Skeletal muscle tissue (tissue), 4 donors: ENCODE results near the gene SEPTIN11. TPM values are rescaled to one million over a fixed set of nuclear protein-coding genes. Genes with fewer than 3 reads are reported as not detected.

ENCODE experiments used
- H3K27ac ChIP-seq: one replicate; pipeline ENCODE4 v1.7.0; 2013; ENCODE audit warnings: mild to moderate bottlenecking, low read depth, low read length, inconsistent platforms
- H3K27me3 ChIP-seq, 3 donors: one replicate each; pipeline ENCODE4 v1.7.0; 2013; ENCODE audit warnings: low read length in 3 of 3; ENCODE audit not compliant: control insufficient read depth in 3 of 3, insufficient read depth in 3 of 3
- H3K36me3 ChIP-seq, 3 donors: one replicate each; pipeline ENCODE4 v1.7.0; 2013; ENCODE audit warnings: low read length in 3 of 3; ENCODE audit not compliant: control insufficient read depth in 3 of 3, insufficient read depth in 3 of 3
- H3K4me1 ChIP-seq, 3 donors: one replicate each; pipeline ENCODE4 v1.7.0; 2013; ENCODE audit warnings: low read length in 3 of 3, mild to moderate bottlenecking in 3 of 3; ENCODE audit not compliant: control insufficient read depth in 3 of 3, insufficient read depth in 3 of 3
- H3K4me3 ChIP-seq, 3 donors: one replicate each; pipeline ENCODE4 v1.7.0; 2013; ENCODE audit warnings: low read length in 3 of 3
- H3K9ac ChIP-seq, 3 donors: one replicate each; pipeline ENCODE4 v1.7.0; 2013; ENCODE audit warnings: low read length in 3 of 3, mild to moderate bottlenecking in 3 of 3, moderate library complexity in 2 of 3, low read depth in 1 of 3
- H3K9me3 ChIP-seq, 3 donors: one replicate each; pipeline ENCODE4 v1.7.0; 2013; ENCODE audit warnings: low read length in 3 of 3; ENCODE audit not compliant: control insufficient read depth in 3 of 3
- total RNA-seq: library from RNA; depleted of rRNA; stranded (reverse); fragments of >200 nt; gene quantifications from one replicate; pipeline ENCODE4 v1.2.3, GENCODE V29; 2014
- donor health status: Osteomylitis.

Gene SEPTIN11
- total RNA-seq, 1 donor from 2014 or later, result 325 TPM

GRCh38 chr4:76977113-76977512 lies 27.6 kb downstream of the SEPTIN11 start:
- Histone ChIP-seq H3K27me3 (no peaks in the 10 kb centered on the region), H3K27ac (no peak overlapping the region), H3K36me3 (no peaks in the 10 kb centered on the region), H3K4me3 (no peak overlapping the region), H3K9me3 (no peaks in the 10 kb centered on the region), H3K9ac (no peak overlapping the region), H3K4me1 (peaks cover 6 to 31% (median 22%) of the 10 kb centered on the region in 3 donors)

GRCh38 chr4:76977736-76978350 lies 28.3 kb downstream of the SEPTIN11 start:
- H3K27ac ChIP-seq, result no peak overlapping the region
- H3K9me3 ChIP-seq, result no peaks in the 10 kb centered on the region
- H3K4me1 ChIP-seq, result peaks cover 6 to 31% (median 25%) of the 10 kb centered on the region in 3 donors
- H3K27me3 ChIP-seq, result no peaks in the 10 kb centered on the region
- no peak overlapping the region for H3K4me3 ChIP-seq
- no peak overlapping the region for H3K9ac ChIP-seq
- no peaks in the 10 kb centered on the region for H3K36me3 ChIP-seq

DNA sequence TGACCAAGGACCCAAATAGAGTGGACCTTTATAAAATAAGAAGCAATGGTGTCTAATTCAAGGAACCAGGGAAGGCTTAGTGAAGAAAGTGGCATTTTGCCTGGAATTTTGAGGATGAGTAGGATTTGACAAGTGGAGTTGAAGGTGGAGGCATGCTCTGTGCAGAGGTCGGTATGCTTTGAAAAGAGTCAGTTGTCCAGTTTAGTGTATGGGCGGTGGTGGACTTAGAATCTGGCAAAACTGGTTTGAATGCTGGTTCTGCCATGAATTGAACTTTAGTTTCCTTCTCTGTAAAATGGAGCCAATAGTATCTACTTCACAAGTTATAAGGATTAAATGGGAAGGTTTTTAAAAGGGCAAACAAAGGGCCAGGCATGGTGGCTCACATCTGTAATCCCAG lies 29.7 kb downstream of the SEPTIN11 start:
- Histone ChIP-seq H3K9me3 (no peaks in the 10 kb centered on the region), H3K4me1 (peaks cover 4 to 36% (median 27%) of the 10 kb centered on the region in 3 donors), H3K27ac (no peak overlapping the region), H3K36me3 (no peaks in the 10 kb centered on the region), H3K4me3 (no peak overlapping the region), H3K9ac (no peak overlapping the region), H3K27me3 (no peaks in the 10 kb centered on the region)

GRCh38 chr4:76980261-76980660 lies 30.7 kb downstream of the SEPTIN11 start:
- no peak overlapping the region for H3K27ac ChIP-seq
- H3K27me3 ChIP-seq, result no peaks in the 10 kb centered on the region
- H3K36me3 ChIP-seq, result no peaks in the 10 kb centered on the region
- H3K9me3 ChIP-seq, result no peaks in the 10 kb centered on the region
- H3K4me1 ChIP-seq, result peaks cover 9 to 39% (median 34%) of the 10 kb centered on the region in 3 donors
- no peak overlapping the region for H3K9ac ChIP-seq
- no peak overlapping the region for H3K4me3 ChIP-seq

DNA sequence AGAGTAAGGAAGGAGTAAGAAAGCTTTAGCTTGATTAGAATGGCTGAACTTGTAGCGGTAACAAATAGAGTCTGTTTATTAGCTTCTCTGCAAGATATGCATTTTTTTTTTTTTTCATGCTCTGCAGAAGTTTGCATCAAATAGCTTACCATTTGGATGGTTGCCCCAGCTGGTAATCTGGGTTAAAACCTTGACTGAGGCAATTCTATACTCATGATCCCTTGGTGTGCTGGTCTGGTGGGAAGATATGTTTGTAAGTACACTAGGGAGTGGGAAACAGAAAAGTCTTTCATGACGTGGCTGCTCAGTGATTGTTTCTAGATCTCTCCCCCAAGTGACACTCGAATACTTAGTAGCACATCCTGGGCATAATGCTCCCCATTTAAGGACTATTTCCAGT lies 32.1 kb downstream of the SEPTIN11 start:
- Histone ChIP-seq H3K9me3 (no peaks in the 10 kb centered on the region), H3K27ac (no peak overlapping the region), H3K27me3 (no peaks in the 10 kb centered on the region), H3K4me3 (no peak overlapping the region), H3K9ac (no peak overlapping the region), H3K36me3 (no peaks in the 10 kb centered on the region), H3K4me1 (peaks cover 19 to 50% (median 39%) of the 10 kb centered on the region in 3 donors)

GRCh38 chr4:76982638-76983584 lies 33.4 kb downstream of the SEPTIN11 start:
- no peak overlapping the region for H3K9ac ChIP-seq
- no peaks in the 10 kb centered on the region for H3K36me3 ChIP-seq
- no peaks in the 10 kb centered on the region for H3K9me3 ChIP-seq
- H3K27me3 ChIP-seq, result no peaks in the 10 kb centered on the region
- H3K4me3 ChIP-seq, result no peak overlapping the region
- peaks cover 19 to 61% (median 51%) of the 10 kb centered on the region in 3 donors for H3K4me1 ChIP-seq
- no peak overlapping the region for H3K27ac ChIP-seq

DNA sequence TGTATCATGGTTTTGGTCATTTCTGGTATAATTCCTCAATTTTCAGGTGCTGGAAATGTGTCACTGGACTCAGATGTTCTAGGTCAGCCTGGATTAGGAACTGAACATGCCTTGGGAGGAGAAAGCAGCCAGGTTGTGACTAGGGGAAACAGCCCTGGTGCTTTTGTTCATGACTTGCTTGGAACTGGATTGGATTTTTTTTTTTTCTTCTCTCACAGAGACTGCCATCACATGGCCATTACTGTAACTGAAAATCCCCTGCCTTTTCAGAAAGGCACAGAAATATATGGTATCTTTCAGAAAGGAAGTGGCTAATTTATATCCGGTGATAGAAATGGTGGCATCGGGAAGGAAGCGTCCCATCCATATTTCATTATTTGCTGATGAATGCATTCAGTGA lies 34.6 kb downstream of the SEPTIN11 start:
- Histone ChIP-seq H3K4me1 (peaks cover 19 to 57% (median 44%) of the 10 kb centered on the region in 3 donors), H3K27me3 (no peaks in the 10 kb centered on the region), H3K36me3 (no peaks in the 10 kb centered on the region), H3K9me3 (no peaks in the 10 kb centered on the region), H3K9ac (no peak overlapping the region), H3K27ac (peak overlapping the region; percentile 73), H3K4me3 (no peak overlapping the region)

- Histone ChIP-seq H3K4me1 (peaks cover 19 to 57% (median 44%) of the 10 kb centered on the region in 3 donors), H3K27ac (peak overlapping the region; percentile 73), H3K27me3 (no peaks in the 10 kb centered on the region), H3K36me3 (no peaks in the 10 kb centered on the region), H3K4me3 (peak overlapping the region in 2 of 3 donors; percentile 9 to 16), H3K9ac (peak overlapping the region in 1 of 3 donors; percentile 34), H3K9me3 (no peaks in the 10 kb centered on the region)
Measured at GRCh38 chr4:76984788-76985211, 35.2 kb downstream of the SEPTIN11 start.

GRCh38 chr4:76987153-76987591 lies 37.6 kb downstream of the SEPTIN11 start:
- Histone ChIP-seq H3K4me1 (peaks cover 19 to 42% (median 39%) of the 10 kb centered on the region in 3 donors), H3K36me3 (no peaks in the 10 kb centered on the region), H3K27ac (peak overlapping the region; percentile 59), H3K9ac (no peak overlapping the region), H3K4me3 (peak overlapping the region in 1 of 3 donors; percentile 27), H3K27me3 (no peaks in the 10 kb centered on the region), H3K9me3 (no peaks in the 10 kb centered on the region)

DNA sequence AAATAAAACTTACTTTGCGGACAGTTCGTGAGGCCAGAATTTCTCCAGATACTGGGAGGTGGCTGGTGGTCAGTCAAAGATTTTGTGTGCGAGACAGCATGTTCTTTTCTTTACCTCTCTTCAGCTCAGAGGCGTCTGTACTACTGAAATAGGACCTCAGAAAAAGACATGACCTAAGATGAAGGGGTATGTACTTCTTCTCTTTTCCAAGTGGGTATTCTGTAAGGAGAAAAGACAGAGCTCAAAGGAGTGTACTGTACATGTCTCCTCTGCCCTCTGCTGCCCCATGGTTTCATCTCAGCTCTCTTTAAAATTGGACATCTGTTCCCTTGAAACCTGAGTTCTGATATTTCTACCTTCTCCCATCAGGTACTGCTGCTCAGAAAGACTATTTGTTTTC lies 38.1 kb downstream of the SEPTIN11 start:
- no peaks in the 10 kb centered on the region for H3K27me3 ChIP-seq
- no peaks in the 10 kb centered on the region for H3K9me3 ChIP-seq
- H3K9ac ChIP-seq, result no peak overlapping the region
- H3K4me3 ChIP-seq, result no peak overlapping the region
- peak overlapping the region; percentile 59 for H3K27ac ChIP-seq
- H3K4me1 ChIP-seq, result peaks cover 19 to 44% (median 38%) of the 10 kb centered on the region in 3 donors
- H3K36me3 ChIP-seq, result no peaks in the 10 kb centered on the region
